Aorta (tissue), 5 donors: ENCODE data around the gene IQCF2. TPM values are rescaled to one million over a fixed set of nuclear protein-coding genes. Genes with fewer than 3 reads are reported as not detected.

Experiments
- ATAC-seq: fragments of 200-7000 bp; cut with Tn5 transposase; one replicate; pipeline ENCODE4 v1.9.1; 2022; ENCODE audit warnings: moderate library complexity; ENCODE audit not compliant: low FRiP score
- DNase-seq, 2 donors: peaks; one replicate each; pipeline ENCODE4 v3.0.0-alpha.2; 2020
- H3K27ac ChIP-seq, 2 donors: one replicate each; pipeline ENCODE4 v1.5.1; 2013; ENCODE audit warnings: low read length in 2 of 2, mild to moderate bottlenecking in 2 of 2, moderate library complexity in 2 of 2, control low read depth in 1 of 2, inconsistent platforms in 1 of 2, low read depth in 1 of 2
- H3K27me3 ChIP-seq, 2 donors: one replicate each; pipeline ENCODE4 v1.6.1; 2013; ENCODE audit warnings: control low read depth in 1 of 2, low read length in 1 of 2, mild to moderate bottlenecking in 1 of 2, moderate library complexity in 1 of 2; ENCODE audit not compliant: insufficient read depth in 2 of 2, control insufficient read depth in 1 of 2
- H3K36me3 ChIP-seq, 2 donors: one replicate each; pipeline ENCODE4 v1.6.1; 2013; ENCODE audit warnings: control low read depth in 1 of 2, low read length in 1 of 2, mild to moderate bottlenecking in 1 of 2; ENCODE audit not compliant: insufficient read depth in 2 of 2, control insufficient read depth in 1 of 2
- H3K4me1 ChIP-seq, 2 donors: one replicate each; pipeline ENCODE4 v1.6.1; 2013; ENCODE audit warnings: low read length in 2 of 2, control low read depth in 1 of 2, mild to moderate bottlenecking in 1 of 2, moderate library complexity in 1 of 2; ENCODE audit not compliant: insufficient read depth in 2 of 2, control insufficient read depth in 1 of 2
- H3K4me3 ChIP-seq, 2 donors: one replicate each; pipeline ENCODE4 v1.5.1; 2013; ENCODE audit warnings: low read length in 2 of 2, control low read depth in 1 of 2, mild to moderate bottlenecking in 1 of 2
- H3K9me3 ChIP-seq: one replicate; pipeline ENCODE4 v1.6.1; 2013; ENCODE audit warnings: mild to moderate bottlenecking, low read length; ENCODE audit not compliant: control insufficient read depth
- WGBS, 2 donors: extraction: QIAGEN DNeasy Blood & Tissue Kit; methylation state at CpG; one replicate each; pipeline ENCODE4 v1.1.7; 2013; 5-methylcytosine and 5-hydroxymethylcytosine counted together
- intact Hi-C, 2 donors: fragments of 100-400 bp; cut with DNase I; formaldehyde crosslinking; loops; one replicate each; pipeline versions ENCODE4 v1.14.2 to v1.15.0; 2022
- polyA plus RNA-seq, 2 donors: library from polyadenylated mRNA; stranded (reverse); fragments of 200-250 nt; gene quantifications; one replicate each; pipeline ENCODE4 v1.2.3, GENCODE V29; 2013
- total RNA-seq, 2 donors: library from RNA; stranded (reverse); fragmentation: NEBNext Ultra II Directional; extraction: Animal tissue kit (Norgen Biotek cat#: 25700); gene quantifications; one replicate each; pipeline ENCODE4 v1.2.1, GENCODE V29; 2021
- donor health status: healthy with polysubstance abuse.
- donor health status: Bipolar disorder and iron deficiency.
- donor health status: DM: no; HTN: no; CAD: no.
- donor health status: DM: no; HTN: no; CAD: no.
- donor health status: DM: yes; HTN: yes; CAD: no.

IQCF2 gene
- total and polyA plus RNA-seq, 4 donors = not detected

GRCh38 chr3:51904034-51904823, 42.8 kb downstream of the IQCF2 start:
- intact Hi-C loops = no loop called here
- DNase-seq = no peak
- no peaks in the 10 kb centered on the region for H3K4me1 ChIP-seq
- 86 to 88% methylated on average over 2 of the region's 2 CpGs for WGBS, 2 donors
- peaks cover 8% of the 10 kb centered on the region for H3K9me3 ChIP-seq
- H3K4me3 ChIP-seq = no peak overlapping the region
- no peaks in the 10 kb centered on the region for H3K36me3 ChIP-seq
- H3K27me3 ChIP-seq = peaks cover 0 to 2% of the 10 kb centered on the region in 2 donors
- no peak overlapping the region for H3K27ac ChIP-seq
- no peak for ATAC-seq

- DNase-seq = no peak
- peaks cover 0 to under 1% of the 10 kb centered on the region in 2 donors for H3K27me3 ChIP-seq
- no peak overlapping the region for H3K4me3 ChIP-seq
- 77 to 78% methylated on average over 4 of the region's 4 CpGs for WGBS, 2 donors
- intact Hi-C loops = no loop called here
- no peaks in the 10 kb centered on the region for H3K36me3 ChIP-seq
- no peaks in the 10 kb centered on the region for H3K4me1 ChIP-seq
- no peak for ATAC-seq
- peaks cover 8% of the 10 kb centered on the region for H3K9me3 ChIP-seq
- H3K27ac ChIP-seq = no peak overlapping the region
These were observed 46.6 kb downstream of the IQCF2 start for GRCh38 chr3:51908026-51908425.

Other genes starting within 250 kb of the IQCF2 start
- 10 to 100 TPM; 18.2 to 26.0 TPM for gene TEX264, start 190.4 kb upstream of the IQCF2 start, total RNA-seq
- 10 to 100 TPM; 25.0 to 40.7 TPM for gene TEX264, start 190.4 kb upstream of the IQCF2 start, polyA plus RNA-seq
- under 1 TPM; 0.52 to 0.87 TPM for gene GRM2, start 154.5 kb upstream of the IQCF2 start, total RNA-seq
- gene GRM2, start 154.5 kb upstream of the IQCF2 start, polyA plus RNA-seq = under 1 TPM in 1 of 2 donors, not detected in 1; 0.18 TPM
- gene IQCF6, start 82.4 kb upstream of the IQCF2 start, total RNA-seq = not detected
- not detected for gene IQCF6, start 82.4 kb upstream of the IQCF2 start, polyA plus RNA-seq
- gene IQCF5, start 14.0 kb downstream of the IQCF2 start, total RNA-seq = not detected
- not detected for gene IQCF5, start 14.0 kb downstream of the IQCF2 start, polyA plus RNA-seq
- not detected for gene IQCF1, start 41.7 kb downstream of the IQCF2 start, total RNA-seq
- gene IQCF1, start 41.7 kb downstream of the IQCF2 start, polyA plus RNA-seq = not detected
- 10 to 100 TPM in 1 of 2 donors, 1 to 10 TPM in 1; 9.3 to 11.4 TPM for gene RRP9, start 80.3 kb downstream of the IQCF2 start, total RNA-seq
- gene RRP9, start 80.3 kb downstream of the IQCF2 start, polyA plus RNA-seq = 10 to 100 TPM in 1 of 2 donors, 1 to 10 TPM in 1; 5.0 to 11.0 TPM
- gene PARP3, start 80.7 kb downstream of the IQCF2 start, total RNA-seq = 10 to 100 TPM; 11.6 to 18.1 TPM
- 10 to 100 TPM; 11.0 to 35.0 TPM for gene PARP3, start 80.7 kb downstream of the IQCF2 start, polyA plus RNA-seq
- gene GPR62, start 93.8 kb downstream of the IQCF2 start, total RNA-seq = not detected
- under 1 TPM in 1 of 2 donors, not detected in 1; 0.15 TPM for gene GPR62, start 93.8 kb downstream of the IQCF2 start, polyA plus RNA-seq
- 10 to 100 TPM; 58.1 to 63.7 TPM for gene PCBP4, start 105.8 kb downstream of the IQCF2 start, total RNA-seq
- 100 to 1,000 TPM in 1 of 2 donors, 10 to 100 TPM in 1; 29.4 to 124 TPM for gene PCBP4, start 105.8 kb downstream of the IQCF2 start, polyA plus RNA-seq
- gene ABHD14B, start 112.4 kb downstream of the IQCF2 start, total RNA-seq = 10 to 100 TPM; 18.2 to 40.0 TPM
- 10 to 100 TPM; 44.2 to 45.3 TPM for gene ABHD14B, start 112.4 kb downstream of the IQCF2 start, polyA plus RNA-seq
- gene ABHD14A, start 113.4 kb downstream of the IQCF2 start, total RNA-seq = 10 to 100 TPM in 1 of 2 donors, 1 to 10 TPM in 1; 4.7 to 16.0 TPM
- 10 to 100 TPM in 1 of 2 donors, 1 to 10 TPM in 1; 9.5 to 23.0 TPM for gene ABHD14A, start 113.4 kb downstream of the IQCF2 start, polyA plus RNA-seq
- gene ACY1, start 121.9 kb downstream of the IQCF2 start, total RNA-seq = 10 to 100 TPM in 1 of 2 donors, 1 to 10 TPM in 1; 7.2 to 16.5 TPM
- gene ACY1, start 121.9 kb downstream of the IQCF2 start, polyA plus RNA-seq = 100 to 1,000 TPM in 1 of 2 donors, 10 to 100 TPM in 1; 12.2 to 102 TPM
- 100 to 1,000 TPM; 617 to 792 TPM for gene RPL29, start 134.3 kb downstream of the IQCF2 start, total RNA-seq
- 1,000 to 10,000 TPM; 1,520 to 2,218 TPM for gene RPL29, start 134.3 kb downstream of the IQCF2 start, polyA plus RNA-seq
- 10 to 100 TPM; 36.8 to 54.1 TPM for gene DUSP7, start 195.0 kb downstream of the IQCF2 start, total RNA-seq
- gene DUSP7, start 195.0 kb downstream of the IQCF2 start, polyA plus RNA-seq = 10 to 100 TPM in 1 of 2 donors, 1 to 10 TPM in 1; 8.8 to 14.4 TPM